ENCODE data around the gene DYSF. TPM values are rescaled to one million over a fixed set of nuclear protein-coding genes. Genes with fewer than 3 reads are reported as not detected.
A peak's percentile ranks its signal among the peaks of the same experiment; 100 is the strongest.

The DYSF gene
- total RNA-seq, 1 experiment from 2014 or later, result 5.5 TPM

GRCh38 chr2:71674158-71674851 is 220.9 kb downstream of the DYSF start:
- no CpG with 5 or more reads among the region's 7 CpGs for WGBS (ENCODE audit: extremely low coverage, insufficient read length, low lambda C conversion rate)
- H2BK5ac ChIP-seq (ENCODE audit: insufficient read length, low read length), result no peak overlapping the region
- H3K27ac Mint-ChIP-seq, result no peak overlapping the region

More at GRCh38 chr2:71674158-71674851, 220.9 kb downstream of the DYSF start:
- H3K4me1 Mint-ChIP-seq, result peaks cover 2 to 3% of the 10 kb centered on the region in 2 experiments; a peak in 1 of 4 replicates
- Histone ChIP-seq H3K23me2 (ENCODE audit: insufficient read length, low read depth, low read length, poor library complexity, severe bottlenecking) (peaks cover 3% of the 10 kb centered on the region), H3K4me1 (ENCODE audit: insufficient read depth, low read length) (no peaks in the 10 kb centered on the region), H3T11ph (ENCODE audit: low read length) (no peak overlapping the region), H3K79me2 (ENCODE audit: insufficient read depth, low read length) (no peaks in the 10 kb centered on the region), H4K5ac (ENCODE audit: insufficient read length, low read depth, low read length) (no peak overlapping the region), H3K9ac (ENCODE audit: extremely low read depth, insufficient read length, low read length) (no peak overlapping the region), H2AFZ (ENCODE audit: low read length) (no peak overlapping the region), H3K14ac (ENCODE audit: insufficient read depth, low read length) (no peak overlapping the region), H4K91ac (ENCODE audit: insufficient read length, low read depth, low read length) (no peak overlapping the region), H3K9me3 (ENCODE audit: control insufficient read depth, low read depth, low read length) (no peaks in the 10 kb centered on the region), H3K27me3 (ENCODE audit: insufficient read depth, low read length) (no peaks in the 10 kb centered on the region), H3K56ac (ENCODE audit: insufficient read length, low read depth, low read length) (no peak overlapping the region), H3K4me2 (ENCODE audit: insufficient read depth, insufficient read length, low read length) (no peak overlapping the region), H2BK15ac (ENCODE audit: low read depth, low read length) (no peak overlapping the region), H2BK20ac (ENCODE audit: low read depth, low read length, poor library complexity, severe bottlenecking) (no peak overlapping the region), H3K79me1 (ENCODE audit: insufficient read depth, low read depth, low read length, poor library complexity, severe bottlenecking) (no peaks in the 10 kb centered on the region), H3K27ac (ENCODE audit: insufficient read length, low read depth, low read length) (no peak overlapping the region), H2BK12ac (ENCODE audit: insufficient read length, low read depth, low read length) (no peak overlapping the region), H3K4ac (ENCODE audit: low read depth, low read length) (no peak overlapping the region), H3K23ac (ENCODE audit: insufficient read length, low read depth, low read length) (no peak overlapping the region), H4K8ac (replicated peaks; ENCODE audit: insufficient read length, low read depth, low read length) (no peak overlapping the region), H4K20me1 (ENCODE audit: control insufficient read depth, insufficient read depth, insufficient read length) (no peaks in the 10 kb centered on the region), H2AK5ac (ENCODE audit: insufficient read length, low read length) (no peak overlapping the region), H3K18ac (ENCODE audit: insufficient read length, low read depth, low read length) (no peak overlapping the region), H2BK120ac (ENCODE audit: low read depth, low read length, poor library complexity, severe bottlenecking) (no peak overlapping the region)
- no peaks in the 10 kb centered on the region for H3K27me3 Mint-ChIP-seq (ENCODE audit: low read depth)
- no peak overlapping the region; a peak in 1 of 5 replicates for H3K4me3 Mint-ChIP-seq
- DNase-seq, result peak; percentile 18
- H3K9me3 Mint-ChIP-seq, result no peaks in the 10 kb centered on the region
- no peaks in the 10 kb centered on the region; a peak in 4 of 7 replicates for H3K36me3 Mint-ChIP-seq (ENCODE audit: insufficient read depth in 1 of 3, low read depth in 3 of 3)
- TF ChIP-seq CTCF (conservative IDR thresholded peaks at IDR 0.05), result no peak

Measured in H9 (cell line).